H1 (cell line): ENCODE data around the gene KDELR1. TPM values are rescaled to one million over a fixed set of nuclear protein-coding genes. Genes with fewer than 3 reads are reported as not detected.
A peak's percentile ranks its signal among the peaks of the same experiment; 100 is the strongest.

ENCODE experiments used
- CTBP2 ChIP-seq: IDR thresholded peaks from 2 replicates; pipeline ENCODE4 v1.7.0; 2011; ENCODE audit warnings: borderline replicate concordance, mild to moderate bottlenecking, moderate library complexity, mixed read lengths, low read length; ENCODE audit not compliant: insufficient read depth, insufficient read length
- FOSL1 ChIP-seq: IDR thresholded peaks from 2 replicates; pipeline ENCODE4 v1.6.1; 2011; ENCODE audit warnings: mild to moderate bottlenecking, low read depth, low read length, moderate library complexity; ENCODE audit not compliant: insufficient read depth
- GTF2F1 ChIP-seq: IDR thresholded peaks from 2 replicates; pipeline ENCODE4 v1.6.1; 2012; ENCODE audit warnings: low read depth, low read length, improper control_type of control experiment, borderline replicate concordance
- HDAC6 ChIP-seq: IDR thresholded peaks from one replicate; pipeline ENCODE4 v1.7.1; 2012; ENCODE audit warnings: low read depth, mild to moderate bottlenecking, inconsistent platforms, low read length, moderate library complexity
- JUN ChIP-seq: IDR thresholded peaks from 2 replicates; pipeline ENCODE4 v1.6.1; 2011; ENCODE audit warnings: low read depth, mild to moderate bottlenecking, improper control_type of control experiment, low read length
- JUND ChIP-seq: IDR thresholded peaks from 2 replicates; pipeline ENCODE4 v1.6.1; 2011; ENCODE audit warnings: mild to moderate bottlenecking, improper control_type of control experiment, low read length
- KDM1A ChIP-seq: fragments of 200-600, 300-600 bp; sonication (generic); IDR thresholded peaks from 2 replicates; pipeline ENCODE4 v1.7.1; 2016; ENCODE audit warnings: mild to moderate bottlenecking, low read length, borderline replicate concordance
- KDM4A ChIP-seq: IDR thresholded peaks from one replicate; pipeline ENCODE4 v1.7.1; 2012; ENCODE audit warnings: low read depth, mild to moderate bottlenecking, moderate library complexity, low read length, inconsistent platforms; ENCODE audit not compliant: severe bottlenecking
- MAFK ChIP-seq: IDR thresholded peaks from 2 replicates; pipeline ENCODE4 v1.6.1; 2012; ENCODE audit warnings: low read depth, mild to moderate bottlenecking, improper control_type of control experiment, low read length
- NRF1 ChIP-seq: IDR thresholded peaks from 2 replicates; pipeline ENCODE4 v1.6.1; 2011; ENCODE audit warnings: mild to moderate bottlenecking, low read depth, low read length, improper control_type of control experiment
- RAD21 ChIP-seq, 2 experiments: IDR thresholded peaks in 1 of 2; conservative IDR thresholded peaks in 1 of 2; 2 replicates each; pipeline ENCODE4 v1.6.1; 2011; ENCODE audit warnings: low read depth in 2 of 2, low read length in 2 of 2, improper control_type of control experiment in 1 of 2, inconsistent platforms in 1 of 2, mild to moderate bottlenecking in 1 of 2, moderate library complexity in 1 of 2
- RFX5 ChIP-seq: IDR thresholded peaks from 2 replicates; pipeline ENCODE4 v1.6.1; 2011; ENCODE audit warnings: low read depth, low read length, improper control_type of control experiment, borderline replicate concordance
- SAP30 ChIP-seq: fragments of 300-600 bp; sonication (generic); IDR thresholded peaks from 2 replicates; pipeline ENCODE4 v1.7.1; 2012; ENCODE audit warnings: low read length, moderate library complexity, mild to moderate bottlenecking, inconsistent platforms; ENCODE audit not compliant: insufficient read depth, insufficient replicate concordance
- SIRT6 ChIP-seq: IDR thresholded peaks from one replicate; pipeline ENCODE4 v1.7.1; 2012; ENCODE audit warnings: low read length, inconsistent platforms
- SIX5 ChIP-seq: IDR thresholded peaks from 2 replicates; pipeline ENCODE4 v1.6.1; 2011; ENCODE audit warnings: mild to moderate bottlenecking, low read depth, low read length
- SP1 ChIP-seq: IDR thresholded peaks from 2 replicates; pipeline ENCODE4 v1.6.1; 2011; ENCODE audit warnings: low read depth, low read length
- SP2 ChIP-seq: IDR thresholded peaks from 2 replicates; pipeline ENCODE4 v1.6.1; 2012; ENCODE audit warnings: mild to moderate bottlenecking, low read length, inconsistent platforms
- SP4 ChIP-seq: IDR thresholded peaks from 2 replicates; pipeline ENCODE4 v1.6.1; 2012; ENCODE audit warnings: low read length, inconsistent platforms
- TAF7 ChIP-seq: optimal IDR thresholded peaks from 2 replicates; pipeline ENCODE3; 2011; ENCODE audit warnings: low read depth, mild to moderate bottlenecking, inconsistent platforms, low read length, moderate library complexity, borderline replicate concordance
- TBP ChIP-seq: IDR thresholded peaks from 2 replicates; pipeline ENCODE4 v1.6.1; 2011; ENCODE audit warnings: low read depth, low read length, improper control_type of control experiment
- TCF12 ChIP-seq: IDR thresholded peaks from 2 replicates; pipeline ENCODE4 v1.6.1; 2011; ENCODE audit warnings: low read depth, mild to moderate bottlenecking, low read length
- YY1 ChIP-seq: IDR thresholded peaks from 2 replicates; pipeline ENCODE4 v1.6.1; 2011; ENCODE audit warnings: low read depth, mild to moderate bottlenecking, low read length
- polyA plus RNA-seq, 7 experiments: library from polyadenylated mRNA; depleted of rRNA in 3 of 7; stranded (reverse) in 5 of 7; unstranded in 2 of 7; fragments of >200 nt in 5 of 7; fragments of 200-250 nt in 2 of 7; gene quantifications; 1 replicate in 5 of 7; 2 replicates in 1 of 7; 4 replicates in 1 of 7; pipeline versions ENCODE4 v1.2.1 to v1.2.3, GENCODE V29; 2011 to 2013; ENCODE audit warnings: missing spikeins in 2 of 7, mixed read lengths in 2 of 7
- total RNA-seq: library from RNA; stranded (reverse); fragmentation: NEBNext Ultra II Directional; extraction: Animal tissue kit (Norgen Biotek cat#: 25700); gene quantifications from 2 replicates; pipeline ENCODE4 v1.2.1, GENCODE V29; 2021
- TF ChIP-seq, protein P1 (sequence below): IDR thresholded peaks from 2 replicates; pipeline ENCODE4 v1.6.1; 2012; ENCODE audit warnings: inconsistent platforms

KDELR1 gene
- total and polyA plus RNA-seq, 2 of the 8 experiments (the other 6 are each of a cell fraction or from before 2014, with no cell fraction given) = 225 to 231 TPM

DNA sequence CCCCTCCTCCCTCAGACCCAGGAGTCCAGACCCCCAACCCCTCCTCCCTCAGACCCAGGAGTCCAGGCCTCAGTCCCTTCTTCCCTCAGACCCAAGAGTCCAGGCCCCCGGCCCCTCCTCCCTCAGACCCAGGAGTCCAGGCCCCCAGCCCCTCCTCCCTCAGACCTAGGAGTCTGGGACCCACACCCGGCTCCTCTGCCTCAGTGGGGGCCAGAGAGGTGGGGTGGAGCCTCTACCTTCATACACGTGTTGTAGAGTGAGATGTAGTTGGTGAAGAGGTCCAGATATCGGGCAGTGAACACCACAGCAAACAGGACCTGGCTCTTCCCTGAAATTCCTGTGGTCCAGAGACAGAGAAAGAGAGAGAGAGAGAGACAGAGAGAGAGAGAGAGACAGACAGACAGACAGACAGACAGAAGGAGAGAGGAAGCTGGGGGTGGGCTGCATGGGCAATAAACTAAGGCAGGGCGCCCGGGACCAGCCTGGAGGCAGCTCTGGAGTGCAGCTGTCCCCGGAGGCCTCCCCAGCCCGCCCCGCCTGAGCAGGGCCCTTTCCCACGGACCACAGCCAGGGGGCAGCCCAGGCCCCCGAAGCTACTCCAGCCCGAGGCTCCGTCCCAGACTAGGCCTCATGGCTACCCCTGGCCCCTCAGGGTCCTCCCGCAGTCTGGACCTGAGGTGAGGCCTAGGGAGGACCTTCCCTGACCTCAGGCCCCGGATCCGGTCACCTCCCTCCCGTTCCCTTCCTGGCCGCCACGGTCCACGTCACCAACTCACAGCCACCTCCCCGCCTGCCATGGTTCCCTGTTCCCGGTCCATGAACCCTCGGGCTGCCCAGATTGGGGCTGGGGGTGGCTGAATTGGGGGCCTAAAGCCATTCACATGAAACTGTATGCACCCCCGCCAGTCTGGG is 907 bp downstream of the KDELR1 start (continued):
- TF ChIP-seq SIX5 = no peak
- TF ChIP-seq KDM1A = no peak
- peak; percentile 20; the same call in 1 of the 2 replicates for TF ChIP-seq TBP
- no peak for TF ChIP-seq SP2
- no peak for TF ChIP-seq SAP30
- TF ChIP-seq SP4 = no peak
- TF ChIP-seq, protein P1, sequence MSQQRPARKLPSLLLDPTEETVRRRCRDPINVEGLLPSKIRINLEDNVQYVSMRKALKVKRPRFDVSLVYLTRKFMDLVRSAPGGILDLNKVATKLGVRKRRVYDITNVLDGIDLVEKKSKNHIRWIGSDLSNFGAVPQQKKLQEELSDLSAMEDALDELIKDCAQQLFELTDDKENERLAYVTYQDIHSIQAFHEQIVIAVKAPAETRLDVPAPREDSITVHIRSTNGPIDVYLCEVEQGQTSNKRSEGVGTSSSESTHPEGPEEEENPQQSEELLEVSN = no peak
- no peak for TF ChIP-seq FOSL1
- no peak for TF ChIP-seq CTBP2
- TF ChIP-seq RFX5 = no peak
- TF ChIP-seq NRF1 = no peak
- TF ChIP-seq GTF2F1 = no peak
- peak; percentile 28 for TF ChIP-seq KDM4A
- peak; percentile 37; the same call in 1 of the 2 replicates for TF ChIP-seq YY1
- no peak for TF ChIP-seq SP1
- TF ChIP-seq MAFK = no peak
- no peak for TF ChIP-seq HDAC6
- no peak for TF ChIP-seq JUND
- no peak for TF ChIP-seq TAF7
- TF ChIP-seq SIRT6 = no peak
- TF ChIP-seq TCF12 = no peak
- no peak for TF ChIP-seq JUN
- TF ChIP-seq RAD21 (IDR thresholded peaks at IDR 0.05 in 1 of 2, conservative IDR thresholded peaks at IDR 0.05 in 1 of 2; ENCODE audit: low read depth in 2 of 2, low read length in 2 of 2) = peak; percentile 52 to 74
